Vagina (tissue), 2 donors: ENCODE data around the gene RAPGEF5. TPM values are rescaled to one million over a fixed set of nuclear protein-coding genes. Genes with fewer than 3 reads are reported as not detected.

ENCODE experiments used
- DNase-seq, 2 donors: peaks; one replicate each; pipeline ENCODE4 v3.0.0-alpha.2; 2017; ENCODE audit errors: extremely low spot score in 2 of 2
- H3K27ac ChIP-seq: fragments of 200-600 bp; sonication (generic); one replicate; pipeline ENCODE4 v1.5.1; 2019
- H3K27me3 ChIP-seq: fragments of 200-600 bp; sonication (generic); one replicate; pipeline ENCODE4 v1.5.1; 2019
- H3K36me3 ChIP-seq, 2 donors: fragments of 200-600 bp; sonication (generic); one replicate each; pipeline ENCODE4 v1.5.1; 2017 to 2019
- H3K4me1 ChIP-seq: fragments of 200-600 bp; sonication (generic); one replicate; pipeline ENCODE4 v1.5.1; 2019
- H3K4me3 ChIP-seq, 2 donors: fragments of 200-600 bp; sonication (generic); 1 replicate in 1 of 2; 2 replicates in 1 of 2; pipeline ENCODE4 v1.5.1; 2016 to 2019
- H3K9me3 ChIP-seq: fragments of 200-600 bp; sonication (generic); one replicate; pipeline ENCODE4 v1.5.1; 2019
- POLR2A ChIP-seq, 2 donors: fragments of 450-650 bp; IDR thresholded peaks; one replicate each; pipeline ENCODE4 v1.6.1; 2017; ENCODE audit warnings: antibody characterized with exemption in 2 of 2, mild to moderate bottlenecking in 2 of 2, moderate library complexity in 2 of 2
- POLR2AphosphoS5 ChIP-seq, 2 donors: sonication (generic); formaldehyde crosslinking; IDR thresholded peaks; one replicate each; pipeline ENCODE4 v1.9.0; 2017; ENCODE audit warnings: antibody characterized with exemption in 2 of 2, mild to moderate bottlenecking in 2 of 2, low read depth in 1 of 2; ENCODE audit not compliant: insufficient read depth in 1 of 2
- intact Hi-C: fragments of 100-400 bp; cut with DNase I; formaldehyde crosslinking; loops from one replicate; pipeline ENCODE4 v1.15.1; 2023
- total RNA-seq: library from RNA; depleted of rRNA; stranded (reverse); fragments of >200 nt; gene quantifications from one replicate; pipeline ENCODE4 v1.2.3, GENCODE V29; 2016
- TF ChIP-seq, protein P1 (sequence below), 3 experiments: fragments of 450-650 bp in 2 of 3; fragments of 200-600 bp in 1 of 3; sonication (generic) in 1 of 3; IDR thresholded peaks; one replicate each; pipeline ENCODE4 v1.5.1; 2017 to 2019; ENCODE audit warnings: antibody characterized with exemption in 3 of 3, mild to moderate bottlenecking in 2 of 3, moderate library complexity in 2 of 3

RAPGEF5 gene
- total RNA-seq, 1 donor from 2014 or later, result 68.0 TPM

DNA sequence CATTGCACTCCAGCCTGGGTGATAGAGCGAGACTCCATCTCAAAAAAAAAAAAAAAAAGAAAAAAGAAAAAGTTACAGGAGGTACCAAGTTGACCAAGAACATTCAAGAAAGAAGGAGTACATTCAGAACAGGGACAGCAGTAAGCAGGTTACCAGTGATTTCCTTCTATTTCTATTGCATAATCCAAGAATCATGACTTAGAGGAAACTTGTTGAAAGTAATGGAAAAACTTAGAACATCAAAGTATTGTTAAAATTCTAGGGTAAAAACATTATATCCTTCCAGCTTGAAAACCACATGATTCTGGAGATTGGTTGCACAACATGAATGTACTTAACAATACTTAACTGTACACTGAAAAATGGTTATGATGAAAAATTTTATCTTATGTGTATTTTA is 25.2 kb downstream of the RAPGEF5 start:
- no peak for TF ChIP-seq POLR2A (IDR thresholded peaks at IDR 0.05)
- TF ChIP-seq POLR2AphosphoS5 (IDR thresholded peaks at IDR 0.05; ENCODE audit: insufficient read depth in 1 of 2, low read depth in 1 of 2), result no peak
- TF ChIP-seq, protein P1, sequence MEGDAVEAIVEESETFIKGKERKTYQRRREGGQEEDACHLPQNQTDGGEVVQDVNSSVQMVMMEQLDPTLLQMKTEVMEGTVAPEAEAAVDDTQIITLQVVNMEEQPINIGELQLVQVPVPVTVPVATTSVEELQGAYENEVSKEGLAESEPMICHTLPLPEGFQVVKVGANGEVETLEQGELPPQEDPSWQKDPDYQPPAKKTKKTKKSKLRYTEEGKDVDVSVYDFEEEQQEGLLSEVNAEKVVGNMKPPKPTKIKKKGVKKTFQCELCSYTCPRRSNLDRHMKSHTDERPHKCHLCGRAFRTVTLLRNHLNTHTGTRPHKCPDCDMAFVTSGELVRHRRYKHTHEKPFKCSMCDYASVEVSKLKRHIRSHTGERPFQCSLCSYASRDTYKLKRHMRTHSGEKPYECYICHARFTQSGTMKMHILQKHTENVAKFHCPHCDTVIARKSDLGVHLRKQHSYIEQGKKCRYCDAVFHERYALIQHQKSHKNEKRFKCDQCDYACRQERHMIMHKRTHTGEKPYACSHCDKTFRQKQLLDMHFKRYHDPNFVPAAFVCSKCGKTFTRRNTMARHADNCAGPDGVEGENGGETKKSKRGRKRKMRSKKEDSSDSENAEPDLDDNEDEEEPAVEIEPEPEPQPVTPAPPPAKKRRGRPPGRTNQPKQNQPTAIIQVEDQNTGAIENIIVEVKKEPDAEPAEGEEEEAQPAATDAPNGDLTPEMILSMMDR (IDR thresholded peaks at IDR 0.05), result no peak
- Histone ChIP-seq H3K27ac (peak overlapping the region; percentile 27), H3K4me3 (no peak overlapping the region), H3K4me1 (peaks cover 6% of the 10 kb centered on the region), H3K36me3 (no peaks in the 10 kb centered on the region), H3K27me3 (no peaks in the 10 kb centered on the region), H3K9me3 (no peaks in the 10 kb centered on the region)
- intact Hi-C loops, result no loop called here
- no peak for DNase-seq

DNA sequence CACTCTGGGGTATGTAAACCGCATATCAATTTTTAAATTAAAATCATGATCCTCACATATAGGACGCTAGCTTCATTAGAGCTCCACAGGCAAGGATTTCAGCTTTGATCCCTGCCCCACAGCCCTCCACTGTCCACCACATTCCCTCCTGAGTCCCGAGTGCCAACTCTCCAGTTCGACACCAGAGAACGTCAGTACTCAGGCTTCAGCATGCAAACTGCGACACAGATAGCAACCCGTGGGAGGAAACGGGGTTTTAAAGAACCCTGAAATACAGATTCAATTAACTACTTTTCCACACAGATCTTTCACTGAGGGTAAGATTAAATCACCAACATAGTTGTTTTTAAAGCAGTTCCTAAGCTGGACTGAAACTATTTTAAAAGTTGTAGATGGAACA is 26.1 kb downstream of the RAPGEF5 start:
- H3K4me3 ChIP-seq, result no peak overlapping the region
- no peak overlapping the region for H3K27ac ChIP-seq
- H3K9me3 ChIP-seq, result no peaks in the 10 kb centered on the region
- no peak for TF ChIP-seq POLR2A (IDR thresholded peaks at IDR 0.05)
- TF ChIP-seq, protein P1 (IDR thresholded peaks at IDR 0.05), result no peak
- no peak for TF ChIP-seq POLR2AphosphoS5 (IDR thresholded peaks at IDR 0.05; ENCODE audit: insufficient read depth in 1 of 2, low read depth in 1 of 2)
- peaks cover 6% of the 10 kb centered on the region for H3K4me1 ChIP-seq
- H3K27me3 ChIP-seq, result no peaks in the 10 kb centered on the region
- no peak for DNase-seq
- intact Hi-C loops, result no loop called here
- no peaks in the 10 kb centered on the region for H3K36me3 ChIP-seq

DNA sequence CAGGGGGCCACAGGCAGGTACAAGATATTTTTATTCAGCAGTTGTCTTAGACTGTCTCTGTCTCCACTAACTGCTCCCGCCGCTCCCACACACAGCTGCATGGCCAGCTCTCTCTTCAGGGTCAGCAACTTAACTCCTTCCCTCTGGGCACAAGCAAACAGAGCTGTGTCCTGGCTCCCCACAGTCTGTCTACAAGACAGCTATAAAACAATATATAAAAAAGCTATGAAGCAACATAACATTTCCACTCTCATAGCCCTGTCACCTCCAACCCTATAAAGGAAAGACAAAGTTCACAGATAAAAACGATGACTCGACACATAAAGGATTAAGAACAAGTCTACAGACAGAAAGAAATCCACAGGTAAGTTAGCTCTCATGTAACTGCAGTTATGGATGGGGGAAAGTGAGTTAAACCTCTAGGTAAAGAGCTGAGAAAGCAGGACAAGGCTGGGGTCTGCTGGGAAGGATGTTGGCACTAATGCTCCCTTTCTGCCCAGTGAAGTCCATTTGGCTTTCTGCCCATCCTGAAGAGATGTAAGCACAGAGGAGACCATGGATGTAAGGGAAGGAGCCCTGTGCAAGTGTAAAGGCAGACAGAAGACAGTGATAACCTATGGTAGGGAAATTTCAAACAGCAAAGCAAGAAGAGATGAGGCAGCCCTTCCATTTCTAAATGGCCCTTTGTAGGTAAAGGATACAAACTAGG is 27.0 kb downstream of the RAPGEF5 start:
- H3K4me3 ChIP-seq, result no peak overlapping the region
- no peaks in the 10 kb centered on the region for H3K36me3 ChIP-seq
- no peaks in the 10 kb centered on the region for H3K9me3 ChIP-seq
- intact Hi-C loops, result no loop called here
- DNase-seq, result no peak
- peaks cover 6% of the 10 kb centered on the region for H3K4me1 ChIP-seq
- no peaks in the 10 kb centered on the region for H3K27me3 ChIP-seq
- no peak for TF ChIP-seq POLR2AphosphoS5 (IDR thresholded peaks at IDR 0.05; ENCODE audit: insufficient read depth in 1 of 2, low read depth in 1 of 2)
- TF ChIP-seq POLR2A (IDR thresholded peaks at IDR 0.05), result no peak
- TF ChIP-seq, protein P1 (IDR thresholded peaks at IDR 0.05), result no peak
- no peak overlapping the region for H3K27ac ChIP-seq

DNA sequence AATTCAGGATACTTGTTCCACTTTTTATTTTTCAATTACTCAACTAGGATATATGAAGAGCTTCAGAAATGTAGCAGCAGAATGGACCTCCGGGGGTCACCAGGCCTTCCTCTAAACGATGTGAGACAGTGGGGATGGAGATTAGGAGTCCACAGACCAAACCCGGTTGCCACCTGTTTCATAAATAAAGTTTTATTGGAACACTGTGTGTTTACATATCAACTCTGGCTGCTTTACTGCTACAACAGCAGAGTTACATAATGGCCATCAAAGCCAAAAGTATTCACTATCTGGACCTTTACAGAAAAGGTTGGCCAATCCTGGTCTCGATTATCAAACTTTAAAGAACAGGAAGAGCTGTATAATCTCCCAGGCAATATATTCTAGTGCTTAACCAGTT is 30.8 kb downstream of the RAPGEF5 start:
- no peak overlapping the region for H3K4me3 ChIP-seq
- no peak overlapping the region for H3K27ac ChIP-seq
- no peak for DNase-seq
- intact Hi-C loops, result no loop called here
- H3K36me3 ChIP-seq, result no peaks in the 10 kb centered on the region
- no peaks in the 10 kb centered on the region for H3K9me3 ChIP-seq
- TF ChIP-seq POLR2AphosphoS5 (IDR thresholded peaks at IDR 0.05; ENCODE audit: insufficient read depth in 1 of 2, low read depth in 1 of 2) (no peak), POLR2A (IDR thresholded peaks at IDR 0.05) (no peak)
- TF ChIP-seq, protein P1 (IDR thresholded peaks at IDR 0.05), result no peak
- no peaks in the 10 kb centered on the region for H3K4me1 ChIP-seq
- H3K27me3 ChIP-seq, result no peaks in the 10 kb centered on the region

DNA sequence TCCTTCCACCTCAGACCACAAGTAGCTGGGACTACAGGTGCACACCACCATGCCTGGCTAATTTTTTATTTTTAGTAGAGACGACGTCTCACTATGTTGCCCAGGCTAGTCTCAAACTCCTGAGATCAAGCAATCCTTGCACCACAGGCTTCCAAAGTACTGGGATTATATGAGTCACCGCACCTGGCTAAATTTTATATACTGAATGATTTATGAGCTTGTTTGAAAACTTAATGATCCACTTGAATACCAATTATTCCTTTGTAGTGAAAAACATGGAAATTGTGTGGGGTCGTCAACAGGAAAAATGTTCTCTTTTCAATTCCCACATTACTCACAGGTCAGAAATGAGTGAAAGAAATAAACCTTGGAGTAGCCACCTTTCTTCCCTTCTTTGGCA is 31.3 kb downstream of the RAPGEF5 start:
- Histone ChIP-seq H3K27me3 (no peaks in the 10 kb centered on the region), H3K36me3 (no peaks in the 10 kb centered on the region), H3K4me1 (no peaks in the 10 kb centered on the region), H3K27ac (no peak overlapping the region), H3K9me3 (no peaks in the 10 kb centered on the region), H3K4me3 (no peak overlapping the region)
- DNase-seq, result no peak
- intact Hi-C loops, result no loop called here
- TF ChIP-seq, protein P1 (IDR thresholded peaks at IDR 0.05), result no peak
- no peak for TF ChIP-seq POLR2A (IDR thresholded peaks at IDR 0.05)
- no peak for TF ChIP-seq POLR2AphosphoS5 (IDR thresholded peaks at IDR 0.05; ENCODE audit: insufficient read depth in 1 of 2, low read depth in 1 of 2)
